Uterus (tissue), 4 donors: ENCODE data around the gene CCNC. TPM values are rescaled to one million over a fixed set of nuclear protein-coding genes. Genes with fewer than 3 reads are reported as not detected.

Source experiments
- DNase-seq, 2 donors: peaks; one replicate each; pipeline ENCODE4 v3.0.0-alpha.2; 2019 to 2020
- H3K27ac ChIP-seq, 2 donors: fragments of 200-600 bp; sonication (generic); 1 replicate in 1 of 2; 2 replicates in 1 of 2; pipeline ENCODE4 v1.5.1; 2016 to 2018
- H3K27me3 ChIP-seq, 2 donors: fragments of 200-600 bp; sonication (generic); one replicate each; pipeline ENCODE4 v1.5.1; 2018 to 2019; ENCODE audit warnings: control low read depth in 1 of 2
- H3K36me3 ChIP-seq, 2 donors: fragments of 200-600 bp; sonication (generic); one replicate each; pipeline ENCODE4 v1.5.1; 2019; ENCODE audit warnings: control low read depth in 1 of 2
- H3K4me1 ChIP-seq, 2 donors: fragments of 200-600 bp; sonication (generic); one replicate each; pipeline ENCODE4 v1.5.1; 2018 to 2019; ENCODE audit warnings: control low read depth in 1 of 2
- H3K4me3 ChIP-seq, 2 donors: fragments of 200-600 bp; sonication (generic); 1 replicate in 1 of 2; 2 replicates in 1 of 2; pipeline ENCODE4 v1.5.1; 2018 to 2019; ENCODE audit warnings: mild to moderate bottlenecking in 1 of 2
- H3K9me3 ChIP-seq, 2 donors: fragments of 200-600 bp; sonication (generic); one replicate each; pipeline ENCODE4 v1.5.1; 2019; ENCODE audit warnings: control low read depth in 1 of 2
- POLR2A ChIP-seq, 2 donors: fragments of 450-650 bp; IDR thresholded peaks; one replicate each; pipeline ENCODE4 v1.6.1; 2016; ENCODE audit warnings: antibody characterized with exemption in 2 of 2, mild to moderate bottlenecking in 1 of 2, moderate library complexity in 1 of 2
- intact Hi-C: fragments of 100-400 bp; cut with DNase I; formaldehyde crosslinking; loops from one replicate; pipeline ENCODE4 v1.15.1; 2023; ENCODE audit warnings: low total_unique reads
- total RNA-seq, 4 donors: library from RNA; depleted of rRNA in 3 of 4; stranded (reverse); fragments of >200 nt in 3 of 4; gene quantifications; one replicate each; pipeline versions ENCODE4 v1.1.0 to v1.2.4, GENCODE V29; 2014 to 2023
- TF ChIP-seq, protein P1 (sequence below), 4 experiments: fragments of 200-600 bp in 2 of 4; fragments of 450-650 bp in 2 of 4; sonication (generic) in 2 of 4; IDR thresholded peaks; one replicate each; pipeline ENCODE4 v1.5.1; 2016 to 2019; ENCODE audit warnings: antibody characterized with exemption in 4 of 4, mild to moderate bottlenecking in 2 of 4, moderate library complexity in 1 of 4
- donor health status: DM: yes; HTN: yes; CAD: no.

Gene CCNC
- total RNA-seq, 4 donors from 2014 or later: 48.4 to 97.0 (median 54.8) TPM

DNA sequence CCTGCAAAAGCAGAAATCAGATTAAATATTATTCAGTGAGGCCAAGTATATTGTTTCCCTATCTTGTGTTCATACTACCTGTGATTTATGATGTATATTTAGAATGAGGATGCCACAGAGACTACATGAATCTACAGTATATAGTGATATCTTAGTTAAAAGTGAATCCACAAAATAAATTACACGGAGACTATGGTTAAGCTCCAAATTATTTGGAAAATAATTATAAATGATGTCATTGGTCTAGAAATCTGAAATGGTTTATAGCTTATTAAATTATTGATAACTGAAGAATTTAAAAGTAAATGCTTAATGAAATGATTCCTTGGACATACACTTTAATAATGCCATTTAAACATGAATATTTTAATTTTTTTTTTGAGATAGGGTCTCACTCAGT lies 49.0 kb downstream of the CCNC start:
- intact Hi-C loops: no loop called here
- H3K27me3 ChIP-seq: no peaks in the 10 kb centered on the region
- no peak overlapping the region for H3K4me3 ChIP-seq
- no peak for TF ChIP-seq POLR2A (IDR thresholded peaks at IDR 0.05)
- TF ChIP-seq, protein P1, sequence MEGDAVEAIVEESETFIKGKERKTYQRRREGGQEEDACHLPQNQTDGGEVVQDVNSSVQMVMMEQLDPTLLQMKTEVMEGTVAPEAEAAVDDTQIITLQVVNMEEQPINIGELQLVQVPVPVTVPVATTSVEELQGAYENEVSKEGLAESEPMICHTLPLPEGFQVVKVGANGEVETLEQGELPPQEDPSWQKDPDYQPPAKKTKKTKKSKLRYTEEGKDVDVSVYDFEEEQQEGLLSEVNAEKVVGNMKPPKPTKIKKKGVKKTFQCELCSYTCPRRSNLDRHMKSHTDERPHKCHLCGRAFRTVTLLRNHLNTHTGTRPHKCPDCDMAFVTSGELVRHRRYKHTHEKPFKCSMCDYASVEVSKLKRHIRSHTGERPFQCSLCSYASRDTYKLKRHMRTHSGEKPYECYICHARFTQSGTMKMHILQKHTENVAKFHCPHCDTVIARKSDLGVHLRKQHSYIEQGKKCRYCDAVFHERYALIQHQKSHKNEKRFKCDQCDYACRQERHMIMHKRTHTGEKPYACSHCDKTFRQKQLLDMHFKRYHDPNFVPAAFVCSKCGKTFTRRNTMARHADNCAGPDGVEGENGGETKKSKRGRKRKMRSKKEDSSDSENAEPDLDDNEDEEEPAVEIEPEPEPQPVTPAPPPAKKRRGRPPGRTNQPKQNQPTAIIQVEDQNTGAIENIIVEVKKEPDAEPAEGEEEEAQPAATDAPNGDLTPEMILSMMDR (IDR thresholded peaks at IDR 0.05): no peak
- H3K4me1 ChIP-seq: peaks cover 0 to 7% of the 10 kb centered on the region in 2 donors
- H3K36me3 ChIP-seq: no peaks in the 10 kb centered on the region
- H3K27ac ChIP-seq: no peak overlapping the region
- H3K9me3 ChIP-seq: no peaks in the 10 kb centered on the region
- DNase-seq: no peak

DNA sequence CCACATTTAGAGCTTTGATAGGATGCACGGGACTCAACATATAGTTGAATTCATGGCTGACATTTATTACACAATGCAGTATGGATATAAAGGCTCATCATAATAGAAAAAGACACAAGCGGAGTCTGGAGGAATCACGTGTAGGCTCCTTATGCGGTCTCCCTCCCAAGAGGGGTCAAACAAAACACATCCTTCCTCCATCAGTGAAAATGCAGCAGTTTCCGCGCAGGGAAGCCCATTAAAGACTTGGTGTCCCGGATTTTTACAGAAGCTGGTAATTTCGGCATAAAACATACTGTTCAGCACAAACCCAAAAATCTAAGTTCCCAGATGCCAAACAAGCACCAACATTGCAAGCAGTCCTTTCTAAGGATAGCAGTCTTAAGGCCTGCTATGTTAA lies 54.4 kb downstream of the CCNC start:
- DNase-seq: no peak
- H3K27ac ChIP-seq: peak overlapping the region in 1 of 2 donors; percentile 82
- intact Hi-C loops: no loop called here
- peak overlapping the region in 1 of 2 donors; percentile 92 for H3K4me3 ChIP-seq
- TF ChIP-seq, protein P1 (IDR thresholded peaks at IDR 0.05): no peak
- no peak for TF ChIP-seq POLR2A (IDR thresholded peaks at IDR 0.05)
- peaks cover 0 to 9% of the 10 kb centered on the region in 2 donors for H3K4me1 ChIP-seq
- H3K9me3 ChIP-seq: no peaks in the 10 kb centered on the region
- H3K36me3 ChIP-seq: no peaks in the 10 kb centered on the region
- H3K27me3 ChIP-seq: no peaks in the 10 kb centered on the region

DNA sequence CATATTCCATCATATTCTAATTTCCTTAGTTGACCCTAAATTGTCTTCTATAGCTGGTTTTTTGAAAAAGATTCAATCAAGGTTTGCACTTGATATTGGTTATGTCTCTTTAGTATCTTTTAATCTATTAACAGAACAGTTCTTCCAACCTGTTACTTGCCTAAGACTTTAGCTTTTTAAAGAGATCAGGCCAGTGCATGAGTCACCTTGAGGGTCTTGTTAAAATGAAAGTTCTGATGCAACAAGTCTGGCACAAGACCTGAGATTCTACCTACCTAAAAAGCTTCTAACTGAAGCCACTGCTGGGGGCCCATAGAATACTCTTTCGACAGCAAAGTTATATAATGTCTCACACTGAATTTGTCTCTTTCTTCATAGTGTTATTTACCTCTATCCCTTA lies 56.4 kb downstream of the CCNC start:
- Histone ChIP-seq H3K9me3 (no peaks in the 10 kb centered on the region), H3K27ac (no peak overlapping the region), H3K4me3 (no peak overlapping the region), H3K27me3 (no peaks in the 10 kb centered on the region), H3K4me1 (peaks cover 0 to 9% of the 10 kb centered on the region in 2 donors), H3K36me3 (no peaks in the 10 kb centered on the region)
- intact Hi-C loops: no loop called here
- no peak for DNase-seq
- TF ChIP-seq, protein P1 (IDR thresholded peaks at IDR 0.05): no peak
- TF ChIP-seq POLR2A (IDR thresholded peaks at IDR 0.05): no peak

GRCh38 chr6:99507648-99508047 lies 60.8 kb downstream of the CCNC start:
- Histone ChIP-seq H3K9me3 (no peaks in the 10 kb centered on the region), H3K36me3 (no peaks in the 10 kb centered on the region), H3K27me3 (no peaks in the 10 kb centered on the region), H3K4me3 (no peak overlapping the region), H3K4me1 (no peaks in the 10 kb centered on the region), H3K27ac (no peak overlapping the region)
- no peak for DNase-seq
- no peak for TF ChIP-seq POLR2A (IDR thresholded peaks at IDR 0.05)
- TF ChIP-seq, protein P1 (IDR thresholded peaks at IDR 0.05): no peak
- intact Hi-C loops: no loop called here

DNA sequence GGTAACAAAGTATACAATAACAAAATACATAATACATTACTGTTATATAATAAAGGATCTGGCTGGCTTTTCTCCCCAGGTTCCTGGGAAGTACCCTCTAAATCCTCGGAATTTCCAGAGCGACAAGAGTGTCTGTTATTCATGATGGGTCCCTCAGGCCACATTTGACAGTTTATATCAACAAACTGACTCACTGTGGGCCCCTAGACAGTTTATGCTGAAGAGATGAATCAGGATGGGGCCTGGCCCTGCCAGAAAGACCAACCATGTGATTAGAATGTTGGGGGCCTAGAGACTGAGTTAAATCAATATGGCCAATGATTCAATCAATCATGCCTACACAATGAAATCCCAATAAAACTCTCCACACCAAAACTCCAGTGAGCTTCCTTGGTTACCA lies 66.7 kb downstream of the CCNC start:
- no peaks in the 10 kb centered on the region for H3K27me3 ChIP-seq
- intact Hi-C loops: no loop called here
- TF ChIP-seq POLR2A (IDR thresholded peaks at IDR 0.05): no peak
- TF ChIP-seq, protein P1 (IDR thresholded peaks at IDR 0.05): no peak
- no peak overlapping the region for H3K4me3 ChIP-seq
- H3K9me3 ChIP-seq: no peaks in the 10 kb centered on the region
- H3K27ac ChIP-seq: no peak overlapping the region
- no peaks in the 10 kb centered on the region for H3K4me1 ChIP-seq
- DNase-seq: no peak
- H3K36me3 ChIP-seq: no peaks in the 10 kb centered on the region
